Epithelial cell of prostate (primary cell): Measurements from ENCODE around the gene F2R.
"Not testable (repeated sequence)": the region's sequence is repeated elsewhere in the genome, so short reads cannot be mapped to it uniquely, and the experiment has no call there.

Experiments
- DNase-seq: peaks from one replicate; pipeline ENCODE4 v3.0.0-alpha.2; 2011; ENCODE audit warnings: low read depth, low spot score
- H3K27ac ChIP-seq: fragments of 450-650 bp; 2 replicates; pipeline ENCODE4 v1.5.1; 2017; ENCODE audit warnings: mild to moderate bottlenecking

F2R gene

GRCh38 chr5:76715736-76716455, at the start of gene F2R:
F2R (plus strand) TSS chr5:76716126; CDS start chr5:76716308, 182 bp downstream.
- H3K27ac ChIP-seq, result no peak within 1 kb of the TSS
- DNase-seq, result no peak

GRCh38 chr5:76667495-76667894, 48.4 kb upstream of the F2R start:
- no peak overlapping the region for H3K27ac ChIP-seq

GRCh38 chr5:76669245-76669644, 46.7 kb upstream of the F2R start:
- H3K27ac ChIP-seq, result no peak overlapping the region
- DNase-seq, result no peak

More at GRCh38 chr5:76667495-76667894, 48.4 kb upstream of the F2R start:
- no peak for DNase-seq

GRCh38 chr5:76670508-76670907, 45.4 kb upstream of the F2R start:
- no peak overlapping the region for H3K27ac ChIP-seq
- no peak for DNase-seq

- no peak overlapping the region for H3K27ac ChIP-seq
- DNase-seq, result no peak
These were observed 43.7 kb upstream of the F2R start for GRCh38 chr5:76672242-76672641.

GRCh38 chr5:76673125-76673524, 42.8 kb upstream of the F2R start:
- no peak overlapping the region for H3K27ac ChIP-seq
- no peak for DNase-seq

- H3K27ac ChIP-seq, result no peak overlapping the region
- DNase-seq, result no peak
These were observed 41.4 kb upstream of the F2R start for GRCh38 chr5:76674330-76675066.

- no peak overlapping the region for H3K27ac ChIP-seq
- DNase-seq, result no peak
These were observed 40.6 kb upstream of the F2R start for GRCh38 chr5:76675364-76675763.

- no peak overlapping the region for H3K27ac ChIP-seq
- no peak for DNase-seq
These were observed 38.0 kb upstream of the F2R start for GRCh38 chr5:76677849-76678472.

GRCh38 chr5:76679231-76679630, 36.7 kb upstream of the F2R start:
- DNase-seq, result no peak

GRCh38 chr5:76680826-76681225, 35.1 kb upstream of the F2R start:
- DNase-seq, H3K27ac ChIP-seq: not testable (repeated sequence)

More at GRCh38 chr5:76679231-76679630, 36.7 kb upstream of the F2R start:
- no peak overlapping the region for H3K27ac ChIP-seq

GRCh38 chr5:76681287-76681686, 34.6 kb upstream of the F2R start:
- DNase-seq, result no peak
- H3K27ac ChIP-seq, result no peak overlapping the region

GRCh38 chr5:76682387-76682786, 33.5 kb upstream of the F2R start:
- no peak for DNase-seq
- no peak overlapping the region for H3K27ac ChIP-seq

- H3K27ac ChIP-seq, result no peak overlapping the region
- DNase-seq, result no peak
These were observed 31.9 kb upstream of the F2R start for GRCh38 chr5:76683816-76684731.

- no peak overlapping the region for H3K27ac ChIP-seq
- DNase-seq, result no peak
These were observed 31.0 kb upstream of the F2R start for GRCh38 chr5:76684756-76685519.

- no peak for DNase-seq
These were observed 30.2 kb upstream of the F2R start for GRCh38 chr5:76685704-76686103.

GRCh38 chr5:76688212-76688611, 27.7 kb upstream of the F2R start:
- no peak for DNase-seq
- H3K27ac ChIP-seq, result no peak overlapping the region

More at GRCh38 chr5:76685704-76686103, 30.2 kb upstream of the F2R start:
- H3K27ac ChIP-seq, result no peak overlapping the region

- H3K27ac ChIP-seq, result peak overlapping the region; percentile 76
These were observed 27.1 kb upstream of the F2R start for GRCh38 chr5:76688836-76689235.

GRCh38 chr5:76689321-76690036, 26.4 kb upstream of the F2R start:
- peak overlapping the region; percentile 76 for H3K27ac ChIP-seq
- DNase-seq, result peak; percentile 53

More at GRCh38 chr5:76688836-76689235, 27.1 kb upstream of the F2R start:
- no peak for DNase-seq
